PFSK-1 (cell line): ENCODE data around the gene CHIT1.

Source experiments
- POLR2AphosphoS5 ChIP-seq: IDR thresholded peaks from 2 replicates; pipeline ENCODE4 v1.6.1; 2012; ENCODE audit warnings: low read depth, mild to moderate bottlenecking, control low read depth, low read length, moderate library complexity
- TAF1 ChIP-seq: IDR thresholded peaks from 2 replicates; pipeline ENCODE4 v1.6.1; 2012; ENCODE audit warnings: low read length, control low read depth, borderline replicate concordance; ENCODE audit not compliant: insufficient read depth
- TF ChIP-seq, protein P1 (sequence below), 2 experiments: IDR thresholded peaks; 2 replicates each; pipeline versions ENCODE4 v1.6.1 to v1.8.0; 2011 to 2012; ENCODE audit warnings: low read depth in 2 of 2, low read length in 2 of 2, control low read depth in 1 of 2, inconsistent platforms in 1 of 2, mild to moderate bottlenecking in 1 of 2, moderate library complexity in 1 of 2; ENCODE audit not compliant: insufficient read depth in 1 of 2

DNA sequence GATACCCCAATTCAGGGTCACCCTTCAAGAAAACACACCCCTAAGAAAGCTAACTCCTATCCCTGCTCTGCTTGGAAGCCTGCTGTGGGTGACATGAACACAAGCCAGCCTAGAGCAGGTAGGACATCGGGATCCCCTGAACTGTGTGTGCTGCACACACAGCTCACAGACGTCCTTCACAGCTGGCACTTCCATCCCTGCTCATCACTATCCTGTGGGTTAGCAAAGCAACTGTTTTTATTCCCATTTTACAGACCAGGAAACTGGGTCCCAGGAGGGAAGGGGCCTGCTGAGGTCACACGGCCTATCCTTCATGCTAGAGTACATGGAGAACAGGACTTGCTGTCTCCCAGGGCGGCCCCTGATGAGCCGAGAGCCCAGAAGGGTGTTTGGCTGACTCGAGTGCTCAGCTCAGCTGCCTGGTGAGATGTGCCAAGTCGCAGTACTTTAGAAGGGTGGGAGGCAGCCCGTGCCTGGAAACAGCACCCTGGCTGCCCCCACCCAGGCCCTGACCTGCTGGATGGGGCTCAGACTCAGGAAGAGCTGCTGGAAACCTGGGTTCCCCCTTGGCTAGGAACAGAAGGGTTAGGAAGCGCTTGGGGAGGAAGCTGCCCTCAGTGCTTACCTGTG is 47.6 kb upstream of the CHIT1 start:
- TF ChIP-seq POLR2AphosphoS5 (no peak), TAF1 (no peak)
- TF ChIP-seq, protein P1, sequence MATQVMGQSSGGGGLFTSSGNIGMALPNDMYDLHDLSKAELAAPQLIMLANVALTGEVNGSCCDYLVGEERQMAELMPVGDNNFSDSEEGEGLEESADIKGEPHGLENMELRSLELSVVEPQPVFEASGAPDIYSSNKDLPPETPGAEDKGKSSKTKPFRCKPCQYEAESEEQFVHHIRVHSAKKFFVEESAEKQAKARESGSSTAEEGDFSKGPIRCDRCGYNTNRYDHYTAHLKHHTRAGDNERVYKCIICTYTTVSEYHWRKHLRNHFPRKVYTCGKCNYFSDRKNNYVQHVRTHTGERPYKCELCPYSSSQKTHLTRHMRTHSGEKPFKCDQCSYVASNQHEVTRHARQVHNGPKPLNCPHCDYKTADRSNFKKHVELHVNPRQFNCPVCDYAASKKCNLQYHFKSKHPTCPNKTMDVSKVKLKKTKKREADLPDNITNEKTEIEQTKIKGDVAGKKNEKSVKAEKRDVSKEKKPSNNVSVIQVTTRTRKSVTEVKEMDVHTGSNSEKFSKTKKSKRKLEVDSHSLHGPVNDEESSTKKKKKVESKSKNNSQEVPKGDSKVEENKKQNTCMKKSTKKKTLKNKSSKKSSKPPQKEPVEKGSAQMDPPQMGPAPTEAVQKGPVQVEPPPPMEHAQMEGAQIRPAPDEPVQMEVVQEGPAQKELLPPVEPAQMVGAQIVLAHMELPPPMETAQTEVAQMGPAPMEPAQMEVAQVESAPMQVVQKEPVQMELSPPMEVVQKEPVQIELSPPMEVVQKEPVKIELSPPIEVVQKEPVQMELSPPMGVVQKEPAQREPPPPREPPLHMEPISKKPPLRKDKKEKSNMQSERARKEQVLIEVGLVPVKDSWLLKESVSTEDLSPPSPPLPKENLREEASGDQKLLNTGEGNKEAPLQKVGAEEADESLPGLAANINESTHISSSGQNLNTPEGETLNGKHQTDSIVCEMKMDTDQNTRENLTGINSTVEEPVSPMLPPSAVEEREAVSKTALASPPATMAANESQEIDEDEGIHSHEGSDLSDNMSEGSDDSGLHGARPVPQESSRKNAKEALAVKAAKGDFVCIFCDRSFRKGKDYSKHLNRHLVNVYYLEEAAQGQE (IDR thresholded peaks at IDR 0.05; ENCODE audit: insufficient read depth in 1 of 2, low read depth in 2 of 2, low read length in 2 of 2) = no peak
